ENCODE data around the gene CTDP1.

The CTDP1 gene

DNA sequence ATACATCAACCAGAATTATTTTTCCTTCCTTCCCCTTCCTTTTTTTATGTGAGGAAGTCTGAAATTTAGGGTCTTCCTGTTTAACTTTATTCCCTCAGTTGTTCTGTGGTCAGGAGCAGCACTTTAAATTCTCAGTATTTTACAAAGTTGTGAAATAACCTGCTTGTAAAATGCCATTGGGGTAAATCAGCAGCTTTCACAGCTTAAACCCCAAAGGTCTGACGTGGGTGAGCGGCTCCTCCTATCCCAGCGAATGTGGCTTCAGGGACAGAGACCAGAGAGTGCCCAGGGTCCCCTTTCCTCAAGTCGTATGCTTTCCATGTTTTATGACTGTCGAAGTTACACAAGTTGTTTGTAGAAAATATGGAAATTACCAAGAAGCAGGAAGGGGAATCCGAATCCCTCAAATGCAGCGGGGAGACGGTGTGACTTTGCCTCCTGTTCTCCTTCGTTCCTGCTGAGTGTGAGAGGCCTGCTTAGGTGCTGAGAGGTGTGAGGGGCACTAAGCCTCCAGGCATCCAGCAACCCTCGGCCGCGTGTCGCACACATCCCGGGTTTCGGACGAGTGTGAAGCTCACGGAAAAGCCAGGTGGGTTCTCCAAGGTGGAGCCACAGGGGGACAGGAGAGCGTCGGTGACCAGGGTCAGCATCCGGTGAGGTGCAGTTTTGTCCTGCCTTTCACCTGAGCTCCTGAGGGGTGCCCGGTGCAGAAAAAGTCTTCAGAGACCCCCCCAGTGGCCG, 107.4 kb downstream of the CTDP1 start:
- ChIA-PET POLR2A (no interaction called here), CTCF (no interaction called here)
- Histone ChIP-seq H3K36me3 (ENCODE audit: control insufficient read depth in 2 of 2, insufficient read depth in 1 of 2, low read length in 2 of 2) (no peaks in the 10 kb centered on the region), H3K27ac (ENCODE audit: extremely low read depth, low read depth, low read length) (no peak overlapping the region), H3K9me3 (ENCODE audit: control insufficient read depth, insufficient read depth, low read depth, low read length) (no peaks in the 10 kb centered on the region), H3K4me3 (ENCODE audit: low read depth, low read length) (no peak overlapping the region), H3K4me1 (ENCODE audit: control insufficient read depth, insufficient read depth, low read length) (no peaks in the 10 kb centered on the region)
- TF ChIP-seq, protein P1, sequence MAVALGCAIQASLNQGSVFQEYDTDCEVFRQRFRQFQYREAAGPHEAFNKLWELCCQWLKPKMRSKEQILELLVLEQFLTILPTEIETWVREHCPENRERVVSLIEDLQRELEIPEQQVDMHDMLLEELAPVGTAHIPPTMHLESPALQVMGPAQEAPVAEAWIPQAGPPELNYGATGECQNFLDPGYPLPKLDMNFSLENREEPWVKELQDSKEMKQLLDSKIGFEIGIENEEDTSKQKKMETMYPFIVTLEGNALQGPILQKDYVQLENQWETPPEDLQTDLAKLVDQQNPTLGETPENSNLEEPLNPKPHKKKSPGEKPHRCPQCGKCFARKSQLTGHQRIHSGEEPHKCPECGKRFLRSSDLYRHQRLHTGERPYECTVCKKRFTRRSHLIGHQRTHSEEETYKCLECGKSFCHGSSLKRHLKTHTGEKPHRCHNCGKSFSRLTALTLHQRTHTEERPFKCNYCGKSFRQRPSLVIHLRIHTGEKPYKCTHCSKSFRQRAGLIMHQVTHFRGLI (tag by site-specific recombination; IDR thresholded peaks at IDR 0.05) = no peak
- TF ChIP-seq ZNF292 (tag by site-specific recombination; IDR thresholded peaks at IDR 0.05; ENCODE audit: borderline replicate concordance, low read depth) (no peak), ZNF350 (tag by site-specific recombination; IDR thresholded peaks at IDR 0.05) (no peak), ZFP37 (tag by site-specific recombination; IDR thresholded peaks at IDR 0.05) (no peak), ZNF530 (tag by site-specific recombination; IDR thresholded peaks at IDR 0.05; ENCODE audit: low read depth) (no peak), ZSCAN4 (tag by site-specific recombination; IDR thresholded peaks at IDR 0.05) (no peak), MZF1 (tag by site-specific recombination; IDR thresholded peaks at IDR 0.05; ENCODE audit: borderline replicate concordance) (no peak), INSM2 (tag by site-specific recombination; IDR thresholded peaks at IDR 0.05) (no peak), ZNF23 (tag by site-specific recombination; IDR thresholded peaks at IDR 0.05; ENCODE audit: borderline replicate concordance) (no peak), ZBTB20 (tag by site-specific recombination; IDR thresholded peaks at IDR 0.05) (no peak), YY2 (tag by site-specific recombination; IDR thresholded peaks at IDR 0.05) (no peak), ZNF362 (tag by site-specific recombination; IDR thresholded peaks at IDR 0.05) (no peak), MEIS1 (CRISPR knock-in tag; IDR thresholded peaks at IDR 0.05; ENCODE audit: borderline replicate concordance) (no peak)

DNA sequence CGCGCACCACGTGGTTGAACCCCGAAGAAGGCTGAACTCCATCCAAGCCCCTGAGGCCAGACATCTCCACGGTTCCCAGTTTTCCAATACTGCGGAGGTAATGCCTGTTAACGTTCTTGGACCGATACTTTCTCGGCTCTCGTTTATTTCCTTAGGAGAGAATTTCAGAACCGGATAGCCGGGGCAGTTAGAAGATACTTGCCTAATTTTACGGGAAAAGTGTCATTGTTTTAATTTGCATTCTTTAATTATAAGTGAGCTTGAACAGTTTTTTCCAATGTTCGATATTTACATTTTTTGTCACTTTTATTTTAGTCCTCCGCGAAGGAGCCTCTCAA, 107.9 kb downstream of the CTDP1 start:
- POLR2A ChIA-PET = no interaction called here
- Histone ChIP-seq H3K36me3 (ENCODE audit: control insufficient read depth in 2 of 2, insufficient read depth in 1 of 2, low read length in 2 of 2) (no peaks in the 10 kb centered on the region), H3K4me3 (ENCODE audit: low read depth, low read length) (no peak overlapping the region), H3K27ac (ENCODE audit: extremely low read depth, low read depth, low read length) (no peak overlapping the region), H3K4me1 (ENCODE audit: control insufficient read depth, insufficient read depth, low read length) (no peaks in the 10 kb centered on the region), H3K9me3 (ENCODE audit: control insufficient read depth, insufficient read depth, low read depth, low read length) (no peaks in the 10 kb centered on the region)
- CTCF ChIA-PET = no interaction called here
- TF ChIP-seq ZNF776 (tag by site-specific recombination; IDR thresholded peaks at IDR 0.05; ENCODE audit: borderline replicate concordance) = no peak
- no peak for TF ChIP-seq ZNF701 (tag by site-specific recombination; IDR thresholded peaks at IDR 0.05)
- no peak for TF ChIP-seq ZNF174 (tag by site-specific recombination; IDR thresholded peaks at IDR 0.05)
- TF ChIP-seq GLI2 (tag by site-specific recombination; IDR thresholded peaks at IDR 0.05; ENCODE audit: borderline replicate concordance, low read depth) = no peak
- no peak for TF ChIP-seq ZNF2 (tag by site-specific recombination; IDR thresholded peaks at IDR 0.05)
- TF ChIP-seq ZNF544 (tag by site-specific recombination; IDR thresholded peaks at IDR 0.05) = no peak
- no peak for TF ChIP-seq SCRT2 (tag by site-specific recombination; IDR thresholded peaks at IDR 0.05)
- no peak for TF ChIP-seq SP7 (tag by site-specific recombination; IDR thresholded peaks at IDR 0.05)
- TF ChIP-seq ZNF138 (tag by site-specific recombination; IDR thresholded peaks at IDR 0.05; ENCODE audit: borderline replicate concordance) = no peak
- no peak for TF ChIP-seq ZNF692 (tag by site-specific recombination; IDR thresholded peaks at IDR 0.05)
- no peak for TF ChIP-seq HOXA7 (CRISPR knock-in tag; IDR thresholded peaks at IDR 0.05; ENCODE audit: borderline replicate concordance)
- TF ChIP-seq ZNF426 (tag by site-specific recombination; IDR thresholded peaks at IDR 0.05) = no peak
- TF ChIP-seq ZFP69B (tag by site-specific recombination; IDR thresholded peaks at IDR 0.05) = no peak
- TF ChIP-seq ZNF311 (tag by site-specific recombination; IDR thresholded peaks at IDR 0.05; ENCODE audit: borderline replicate concordance) = no peak
- TF ChIP-seq, protein P2, sequence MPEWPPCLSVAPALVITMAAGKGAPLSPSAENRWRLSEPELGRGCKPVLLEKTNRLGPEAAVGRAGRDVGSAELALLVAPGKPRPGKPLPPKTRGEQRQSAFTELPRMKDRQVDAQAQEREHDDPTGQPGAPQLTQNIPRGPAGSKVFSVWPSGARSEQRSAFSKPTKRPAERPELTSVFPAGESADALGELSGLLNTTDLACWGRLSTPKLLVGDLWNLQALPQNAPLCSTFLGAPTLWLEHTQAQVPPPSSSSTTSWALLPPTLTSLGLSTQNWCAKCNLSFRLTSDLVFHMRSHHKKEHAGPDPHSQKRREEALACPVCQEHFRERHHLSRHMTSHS (tag by site-specific recombination; IDR thresholded peaks at IDR 0.05) = no peak
- TF ChIP-seq ZNF571 (tag by site-specific recombination; IDR thresholded peaks at IDR 0.05) = no peak

Data from HEK293 (cell line).